Left ventricle myocardium inferior (tissue), 1 donor: ENCODE results near the gene C4orf54. TPM values are rescaled to one million over a fixed set of nuclear protein-coding genes. Genes with fewer than 3 reads are reported as not detected.

Experiments used
- DNase-seq: peaks from one replicate; pipeline ENCODE4 v3.0.0-alpha.2; 2020
- H3K27ac ChIP-seq: fragments of 200-600 bp; replicated peaks from 2 replicates; pipeline ENCODE4 v1.8.0; 2021
- H3K27me3 ChIP-seq: fragments of 200-600 bp; 2 replicates; pipeline ENCODE4 v1.8.0; 2021; ENCODE audit warnings: low read depth
- H3K36me3 ChIP-seq: fragments of 200-600 bp; 2 replicates; pipeline ENCODE4 v1.8.0; 2021
- H3K4me1 ChIP-seq: fragments of 200-600 bp; 2 replicates; pipeline ENCODE4 v1.8.0; 2021
- H3K4me3 ChIP-seq: fragments of 200-600 bp; 2 replicates; pipeline ENCODE4 v1.8.0; 2021; ENCODE audit warnings: mild to moderate bottlenecking, moderate library complexity
- H3K9me3 ChIP-seq: fragments of 200-600 bp; replicated peaks from 2 replicates; pipeline ENCODE4 v1.8.0; 2021
- intact Hi-C: fragments of 100-400 bp; cut with micrococcal nuclease; formaldehyde crosslinking; loops from one replicate; pipeline ENCODE4 v1.11.0; 2022
- long read RNA-seq: library from polyadenylated mRNA; unstranded; transcript quantifications from one replicate; pipeline ENCODE4 v2.0.0, GENCODE V29; 2021
- total RNA-seq: library from RNA; stranded (reverse); fragmentation: NEBNext Ultra II Directional; extraction: Animal tissue kit (Norgen Biotek cat#: 25700); gene quantifications from one replicate; pipeline ENCODE4 v1.2.1, GENCODE V29; 2021
- TF ChIP-seq, protein P1 (sequence below): fragments of 200-600 bp; IDR thresholded peaks from 2 replicates; pipeline ENCODE4 v1.8.0; 2021; ENCODE audit warnings: antibody characterized with exemption, mild to moderate bottlenecking, borderline replicate concordance
- donor health status: DM: no; HTN: yes; CAD: no; lungs with severe emphysema.

Gene C4orf54
- total RNA-seq: 1.2 TPM
- long read RNA-seq: 0 reads

DNA sequence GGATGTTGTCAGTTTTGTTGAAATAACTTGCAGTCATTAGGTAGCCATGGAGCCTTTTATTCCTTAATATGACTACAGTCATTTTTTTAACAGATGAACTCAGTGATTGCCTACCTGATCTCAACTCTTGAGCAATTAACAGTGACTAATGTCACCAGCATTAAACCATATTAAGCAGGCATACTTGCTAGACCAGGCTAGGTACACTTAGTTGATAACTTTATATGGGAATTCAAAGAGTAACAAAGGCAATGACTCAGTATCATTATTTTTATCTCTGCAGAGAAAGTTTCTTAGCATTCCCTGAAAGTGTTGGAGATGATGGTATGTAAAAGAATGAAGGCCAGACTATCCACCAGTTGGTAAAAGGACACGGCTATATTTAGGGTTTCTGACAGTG is at the start of gene C4orf54:
TSS of gene C4orf54 (minus strand) at position 31 of the 400 bp plus-strand sequence. CDS start 3,180 bp downstream, outside the sequence.
- Histone ChIP-seq H3K4me1 (peaks cover 35% of the 10 kb centered on the region), H3K36me3 (no peaks in the 10 kb centered on the region), H3K27me3 (no peaks in the 10 kb centered on the region), H3K9me3 (no peaks in the 10 kb centered on the region), H3K4me3 (no peak within 1 kb of the TSS), H3K27ac (peak within 1 kb of the TSS; percentile 68)
- no peak for DNase-seq
- TF ChIP-seq, protein P1, sequence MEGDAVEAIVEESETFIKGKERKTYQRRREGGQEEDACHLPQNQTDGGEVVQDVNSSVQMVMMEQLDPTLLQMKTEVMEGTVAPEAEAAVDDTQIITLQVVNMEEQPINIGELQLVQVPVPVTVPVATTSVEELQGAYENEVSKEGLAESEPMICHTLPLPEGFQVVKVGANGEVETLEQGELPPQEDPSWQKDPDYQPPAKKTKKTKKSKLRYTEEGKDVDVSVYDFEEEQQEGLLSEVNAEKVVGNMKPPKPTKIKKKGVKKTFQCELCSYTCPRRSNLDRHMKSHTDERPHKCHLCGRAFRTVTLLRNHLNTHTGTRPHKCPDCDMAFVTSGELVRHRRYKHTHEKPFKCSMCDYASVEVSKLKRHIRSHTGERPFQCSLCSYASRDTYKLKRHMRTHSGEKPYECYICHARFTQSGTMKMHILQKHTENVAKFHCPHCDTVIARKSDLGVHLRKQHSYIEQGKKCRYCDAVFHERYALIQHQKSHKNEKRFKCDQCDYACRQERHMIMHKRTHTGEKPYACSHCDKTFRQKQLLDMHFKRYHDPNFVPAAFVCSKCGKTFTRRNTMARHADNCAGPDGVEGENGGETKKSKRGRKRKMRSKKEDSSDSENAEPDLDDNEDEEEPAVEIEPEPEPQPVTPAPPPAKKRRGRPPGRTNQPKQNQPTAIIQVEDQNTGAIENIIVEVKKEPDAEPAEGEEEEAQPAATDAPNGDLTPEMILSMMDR: no peak
- intact Hi-C loops: no loop called here

DNA sequence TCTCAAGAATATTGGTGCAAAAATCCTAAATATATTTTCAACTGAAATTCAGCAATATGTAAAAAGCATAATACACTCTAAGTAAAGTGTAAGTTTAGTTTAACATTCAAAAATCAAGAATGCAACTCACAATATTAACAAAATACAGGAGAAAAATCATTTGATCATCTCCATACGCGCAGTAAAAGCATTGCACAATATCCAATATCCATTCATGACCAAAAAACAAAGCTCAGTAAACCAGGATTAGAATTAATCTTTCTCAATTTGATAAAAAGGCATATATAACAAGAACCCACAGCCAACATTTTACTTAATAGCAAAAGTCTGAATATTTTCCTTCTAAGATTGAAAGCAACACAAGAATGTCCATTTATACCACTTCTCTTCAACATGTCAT is 48.3 kb upstream of the C4orf54 start:
- TF ChIP-seq, protein P1: no peak
- H3K27ac ChIP-seq: no peak overlapping the region
- no peak overlapping the region for H3K4me3 ChIP-seq
- intact Hi-C loops: no loop called here
- no peaks in the 10 kb centered on the region for H3K36me3 ChIP-seq
- DNase-seq: no peak
- peaks cover 10% of the 10 kb centered on the region for H3K9me3 ChIP-seq
- no peaks in the 10 kb centered on the region for H3K27me3 ChIP-seq
- H3K4me1 ChIP-seq: peaks cover 10% of the 10 kb centered on the region

GRCh38 chr4:99696801-99697200 is 39.2 kb upstream of the C4orf54 start:
- H3K36me3 ChIP-seq: no peaks in the 10 kb centered on the region
- no peaks in the 10 kb centered on the region for H3K27me3 ChIP-seq
- H3K27ac ChIP-seq: no peak overlapping the region
- no peak overlapping the region for H3K4me3 ChIP-seq
- intact Hi-C loops: no loop called here
- DNase-seq: no peak
- TF ChIP-seq, protein P1: no peak
- no peaks in the 10 kb centered on the region for H3K4me1 ChIP-seq
- H3K9me3 ChIP-seq: peaks cover 7% of the 10 kb centered on the region

- no peak for DNase-seq
- no peak overlapping the region for H3K4me3 ChIP-seq
- H3K9me3 ChIP-seq: peaks cover 35% of the 10 kb centered on the region
- H3K27me3 ChIP-seq: no peaks in the 10 kb centered on the region
- TF ChIP-seq, protein P1: no peak
- intact Hi-C loops: no loop called here
- H3K4me1 ChIP-seq: no peaks in the 10 kb centered on the region
- no peaks in the 10 kb centered on the region for H3K36me3 ChIP-seq
- no peak overlapping the region for H3K27ac ChIP-seq
These were observed 35.5 kb upstream of the C4orf54 start for GRCh38 chr4:99693140-99693539.

DNA sequence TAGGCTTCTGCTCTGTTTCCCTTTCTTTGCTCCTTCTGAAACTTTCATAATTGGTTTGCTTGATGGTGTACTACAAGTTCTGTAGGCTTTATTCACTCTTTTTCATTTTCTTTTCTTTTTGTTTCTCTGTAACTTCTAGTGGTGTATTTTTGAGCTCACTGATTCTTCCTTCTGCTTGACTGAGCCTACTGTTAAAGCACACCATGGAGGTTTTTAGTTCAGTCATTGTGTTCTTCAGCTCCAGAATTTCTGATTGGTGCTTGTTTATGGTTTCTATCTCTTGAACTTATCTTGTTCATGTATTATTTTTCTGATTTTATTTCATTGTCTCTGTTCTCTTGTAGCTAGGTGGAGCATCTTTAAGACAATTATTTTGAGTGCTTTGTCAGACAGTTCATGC is 33.4 kb upstream of the C4orf54 start:
- Histone ChIP-seq H3K9me3 (peaks cover 35% of the 10 kb centered on the region), H3K27ac (no peak overlapping the region), H3K4me3 (no peak overlapping the region), H3K4me1 (peaks cover 3% of the 10 kb centered on the region), H3K36me3 (no peaks in the 10 kb centered on the region), H3K27me3 (no peaks in the 10 kb centered on the region)
- intact Hi-C loops: no loop called here
- TF ChIP-seq, protein P1: no peak
- no peak for DNase-seq
